Measurements from ENCODE around the gene NEUROD4.

Gene NEUROD4

GRCh38 chr12:55074806-55075205 is 55.0 kb downstream of the NEUROD4 start:
- Histone ChIP-seq H3K4me3 (ENCODE audit: insufficient read depth, low read depth, low read length) (no peak overlapping the region), H3K27ac (ENCODE audit: insufficient read depth, low read depth, low read length, poor library complexity, severe bottlenecking) (no peak overlapping the region), H3K27me3 (ENCODE audit: control insufficient read depth, insufficient read depth, low read length, poor library complexity, severe bottlenecking) (no peaks in the 10 kb centered on the region), H3K4me1 (ENCODE audit: control insufficient read depth, insufficient read depth, low read length) (no peaks in the 10 kb centered on the region), H3K36me3 (ENCODE audit: control insufficient read depth, insufficient read depth, low read length) (no peaks in the 10 kb centered on the region), H3K9me3 (ENCODE audit: control insufficient read depth, low read length) (no peaks in the 10 kb centered on the region)
- WGBS, 2 experiments, result 92 to 95% methylated on average over 3 of the region's 3 CpGs
